Esophagus muscularis mucosa (tissue), 4 donors: Measurements from ENCODE around the gene SCO1. TPM values are rescaled to one million over a fixed set of nuclear protein-coding genes. Genes with fewer than 3 reads are reported as not detected.

Experiments used
- DNase-seq: peaks from one replicate; pipeline ENCODE4 v3.0.0-alpha.2; 2017; ENCODE audit errors: extremely low spot score
- H3K27ac ChIP-seq, 4 donors: fragments of 200-600 bp; sonication (generic); replicated peaks in 1 of 4; 1 replicate in 3 of 4; 2 replicates in 1 of 4; pipeline ENCODE4 v1.5.1; 2016 to 2019; ENCODE audit warnings: mild to moderate bottlenecking in 1 of 4
- H3K27me3 ChIP-seq, 4 donors: fragments of 200-600 bp; sonication (generic); one replicate each; pipeline versions ENCODE4 v1.5.1 to v1.6.0; 2016 to 2019
- H3K36me3 ChIP-seq, 4 donors: fragments of 200-600 bp; sonication (generic); one replicate each; pipeline ENCODE4 v1.5.1; 2016 to 2019
- H3K4me1 ChIP-seq, 4 donors: fragments of 200-600 bp; sonication (generic); one replicate each; pipeline ENCODE4 v1.5.1; 2016 to 2019
- H3K4me3 ChIP-seq, 4 donors: fragments of 200-600 bp; sonication (generic); 1 replicate in 2 of 4; 2 replicates in 2 of 4; pipeline ENCODE4 v1.5.1; 2016 to 2019; ENCODE audit warnings: mild to moderate bottlenecking in 4 of 4, moderate library complexity in 1 of 4
- H3K9me3 ChIP-seq, 4 donors: fragments of 200-600 bp; sonication (generic); 1 replicate in 3 of 4; 2 replicates in 1 of 4; pipeline ENCODE4 v1.5.1; 2016 to 2019
- EP300 ChIP-seq: sonication (generic); formaldehyde crosslinking; IDR thresholded peaks from one replicate; pipeline ENCODE4 v1.6.1; 2017; ENCODE audit warnings: antibody characterized with exemption
- POLR2A ChIP-seq: fragments of 450-650 bp; IDR thresholded peaks from one replicate; pipeline ENCODE4 v1.6.1; 2017; ENCODE audit warnings: antibody characterized with exemption, moderate library complexity, mild to moderate bottlenecking, low read depth
- POLR2AphosphoS5 ChIP-seq, 2 donors: sonication (generic); formaldehyde crosslinking; IDR thresholded peaks; one replicate each; pipeline ENCODE4 v1.6.1; 2017; ENCODE audit warnings: antibody characterized with exemption in 2 of 2
- WGBS: methylation state at CpG from one replicate; pipeline ENCODE4 v1.1.5; 2018; 5-methylcytosine and 5-hydroxymethylcytosine counted together
- intact Hi-C: fragments of 100-400 bp; cut with DNase I; formaldehyde crosslinking; loops from one replicate; pipeline ENCODE4 v1.15.1; 2023
- total RNA-seq, 4 donors: library from RNA; depleted of rRNA; stranded (reverse); fragments of >200 nt; gene quantifications; one replicate each; pipeline versions ENCODE4 v1.1.0 to v1.2.1, GENCODE V29; 2016
- TF ChIP-seq, protein P1 (sequence below), 3 experiments: fragments of 200-600 bp in 2 of 3; fragments of 450-650 bp in 1 of 3; sonication (generic) in 2 of 3; IDR thresholded peaks; one replicate each; pipeline ENCODE4 v1.5.1; 2017 to 2019; ENCODE audit warnings: antibody characterized with exemption in 3 of 3, mild to moderate bottlenecking in 2 of 3, moderate library complexity in 1 of 3

SCO1 gene
- total RNA-seq: 10 to 100 TPM; 16.7 to 23.1 (median 18.6) TPM

DNA sequence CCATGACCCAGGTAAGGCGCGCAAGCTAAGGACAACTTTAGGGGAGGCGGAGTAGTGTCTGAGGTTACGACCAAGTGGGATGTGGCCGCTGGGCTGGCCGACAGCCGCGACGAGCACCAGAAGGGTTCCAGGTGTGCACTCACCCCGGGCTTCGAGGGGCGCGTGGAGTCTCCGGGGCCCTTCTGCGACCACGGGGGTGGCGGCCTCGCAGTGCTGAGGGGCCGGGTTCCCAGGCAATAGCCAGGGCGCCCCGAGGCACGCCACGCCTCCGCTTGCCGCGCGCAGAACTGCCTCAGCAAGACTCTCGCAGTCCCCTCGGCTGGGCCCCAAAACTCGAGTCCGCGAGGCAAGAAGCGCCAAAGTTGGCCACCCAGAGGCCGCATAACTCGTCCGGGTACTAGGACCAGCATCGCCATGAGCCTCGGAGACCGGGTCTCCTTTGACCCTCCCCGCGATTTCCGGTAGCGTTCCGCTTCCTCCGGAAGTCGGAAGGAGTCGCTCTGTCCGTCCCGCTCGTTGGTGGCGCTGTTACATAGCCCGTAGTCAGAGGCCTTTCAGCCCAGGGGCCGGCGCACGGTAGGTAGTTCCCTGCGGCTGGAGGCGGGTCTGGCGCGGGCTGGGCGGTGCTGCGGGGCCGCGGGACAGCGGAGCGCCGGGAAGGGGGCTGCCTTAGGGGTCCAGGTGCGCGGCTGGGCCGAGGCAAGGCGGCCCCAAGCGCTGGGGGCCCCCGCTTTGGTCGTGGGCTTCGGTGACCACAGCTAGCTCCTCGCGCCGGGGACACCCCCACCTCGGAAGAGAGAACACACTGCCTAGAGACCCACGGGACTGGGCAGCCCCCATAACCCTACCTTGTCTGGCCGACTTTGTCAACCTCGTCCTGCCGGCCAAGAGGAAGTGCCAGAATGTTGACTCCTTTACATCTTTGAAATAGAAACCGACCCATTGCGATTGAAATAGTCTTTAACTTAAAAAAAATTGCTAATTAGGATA, at the start of gene SCO1, which contains the start of gene ADPRM:
Gene SCO1, minus strand, starts transcription at position 442 of the 990 bp plus-strand sequence. Its CDS starts 26 bp downstream, at position 416.
Gene ADPRM, plus strand, starts transcription at position 503 of the 990 bp plus-strand sequence. CDS start 7,333 bp downstream, outside the sequence.
- Histone ChIP-seq H3K27ac (peak within 1 kb of the TSS; percentile 92 to 94 (median 94)), H3K36me3 (peaks cover 16 to 33% (median 28%) of the 10 kb centered on the region in 4 donors), H3K27me3 (no peaks in the 10 kb centered on the region), H3K4me1 (peaks cover 8 to 42% (median 28%) of the 10 kb centered on the region in 4 donors), H3K4me3 (peak within 1 kb of the TSS; percentile 83 to 98 (median 93)), H3K9me3 (no peaks in the 10 kb centered on the region)
- peak; percentile 97 for DNase-seq
- intact Hi-C loops: no loop called here
- TF ChIP-seq EP300: no peak
- TF ChIP-seq POLR2AphosphoS5 (IDR thresholded peaks at IDR 0.05): peak; percentile 97 to 98
- peak; percentile 78 for TF ChIP-seq POLR2A
- TF ChIP-seq, protein P1, sequence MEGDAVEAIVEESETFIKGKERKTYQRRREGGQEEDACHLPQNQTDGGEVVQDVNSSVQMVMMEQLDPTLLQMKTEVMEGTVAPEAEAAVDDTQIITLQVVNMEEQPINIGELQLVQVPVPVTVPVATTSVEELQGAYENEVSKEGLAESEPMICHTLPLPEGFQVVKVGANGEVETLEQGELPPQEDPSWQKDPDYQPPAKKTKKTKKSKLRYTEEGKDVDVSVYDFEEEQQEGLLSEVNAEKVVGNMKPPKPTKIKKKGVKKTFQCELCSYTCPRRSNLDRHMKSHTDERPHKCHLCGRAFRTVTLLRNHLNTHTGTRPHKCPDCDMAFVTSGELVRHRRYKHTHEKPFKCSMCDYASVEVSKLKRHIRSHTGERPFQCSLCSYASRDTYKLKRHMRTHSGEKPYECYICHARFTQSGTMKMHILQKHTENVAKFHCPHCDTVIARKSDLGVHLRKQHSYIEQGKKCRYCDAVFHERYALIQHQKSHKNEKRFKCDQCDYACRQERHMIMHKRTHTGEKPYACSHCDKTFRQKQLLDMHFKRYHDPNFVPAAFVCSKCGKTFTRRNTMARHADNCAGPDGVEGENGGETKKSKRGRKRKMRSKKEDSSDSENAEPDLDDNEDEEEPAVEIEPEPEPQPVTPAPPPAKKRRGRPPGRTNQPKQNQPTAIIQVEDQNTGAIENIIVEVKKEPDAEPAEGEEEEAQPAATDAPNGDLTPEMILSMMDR (IDR thresholded peaks at IDR 0.05): peak; percentile 36 to 46 (median 41)
- 2% methylated on average over 19 of the region's 84 CpGs for WGBS

DNA sequence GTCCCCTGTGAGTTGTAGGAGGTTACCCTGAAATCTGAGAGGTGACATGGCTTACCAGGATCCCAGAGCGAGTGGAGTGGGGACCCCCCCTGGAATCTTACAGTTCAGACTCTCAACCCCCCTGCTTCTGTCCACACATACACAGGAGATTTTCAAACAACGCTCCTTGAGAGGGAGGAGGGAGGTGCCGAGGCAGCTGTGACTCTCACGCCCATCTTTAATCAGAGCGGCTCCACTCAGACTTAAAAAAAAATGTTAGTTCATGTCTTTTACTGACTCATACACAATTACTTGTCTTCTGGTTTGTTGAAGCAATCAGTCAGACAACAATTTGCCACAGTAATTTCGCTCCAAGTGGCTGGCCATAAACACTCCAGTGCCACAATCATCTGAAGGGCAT, 47.9 kb upstream of the SCO1 start:
- TF ChIP-seq EP300 (no peak), POLR2AphosphoS5 (IDR thresholded peaks at IDR 0.05) (no peak), POLR2A (no peak)
- TF ChIP-seq, protein P1 (IDR thresholded peaks at IDR 0.05): no peak
- Histone ChIP-seq H3K36me3 (no peaks in the 10 kb centered on the region), H3K9me3 (no peaks in the 10 kb centered on the region), H3K4me3 (no peak overlapping the region), H3K4me1 (peaks cover 0 to 13% (median 10%) of the 10 kb centered on the region in 4 donors), H3K27ac (no peak overlapping the region), H3K27me3 (no peaks in the 10 kb centered on the region)
- intact Hi-C loops: no loop called here
- 60% methylated on average over 5 of the region's 6 CpGs for WGBS
- no peak for DNase-seq

DNA sequence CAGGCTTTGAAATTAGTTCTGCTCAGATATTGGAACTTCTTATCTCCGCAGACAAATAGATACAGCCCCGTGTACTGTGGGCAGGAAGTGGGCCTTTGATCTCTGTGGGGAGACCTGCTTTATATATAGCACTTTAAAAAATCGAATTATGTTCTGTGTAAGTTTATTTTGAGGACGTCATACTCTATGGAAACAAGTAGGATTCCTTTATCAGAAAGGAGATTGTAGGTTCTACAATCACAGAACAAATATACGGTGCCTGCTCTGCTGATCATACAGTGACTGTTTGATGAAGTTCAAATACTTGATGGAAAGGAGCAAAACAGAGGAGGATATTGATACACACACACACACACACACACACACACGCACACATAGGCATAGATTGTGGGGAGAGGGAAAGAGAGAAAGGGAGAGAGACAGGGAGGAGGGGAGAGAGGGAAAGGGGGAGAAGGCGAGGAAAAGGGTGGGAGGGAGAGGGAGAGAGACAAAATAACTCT, 47.2 kb upstream of the SCO1 start:
- no peaks in the 10 kb centered on the region for H3K9me3 ChIP-seq
- intact Hi-C loops: no loop called here
- no peak overlapping the region for H3K4me3 ChIP-seq
- peaks cover 0 to 13% (median 10%) of the 10 kb centered on the region in 4 donors for H3K4me1 ChIP-seq
- 52% methylated on average over 7 of the region's 7 CpGs for WGBS
- DNase-seq: no peak
- H3K36me3 ChIP-seq: no peaks in the 10 kb centered on the region
- no peaks in the 10 kb centered on the region for H3K27me3 ChIP-seq
- TF ChIP-seq EP300 (no peak), POLR2AphosphoS5 (IDR thresholded peaks at IDR 0.05) (no peak), POLR2A (no peak)
- TF ChIP-seq, protein P1 (IDR thresholded peaks at IDR 0.05): no peak
- no peak overlapping the region for H3K27ac ChIP-seq

DNA sequence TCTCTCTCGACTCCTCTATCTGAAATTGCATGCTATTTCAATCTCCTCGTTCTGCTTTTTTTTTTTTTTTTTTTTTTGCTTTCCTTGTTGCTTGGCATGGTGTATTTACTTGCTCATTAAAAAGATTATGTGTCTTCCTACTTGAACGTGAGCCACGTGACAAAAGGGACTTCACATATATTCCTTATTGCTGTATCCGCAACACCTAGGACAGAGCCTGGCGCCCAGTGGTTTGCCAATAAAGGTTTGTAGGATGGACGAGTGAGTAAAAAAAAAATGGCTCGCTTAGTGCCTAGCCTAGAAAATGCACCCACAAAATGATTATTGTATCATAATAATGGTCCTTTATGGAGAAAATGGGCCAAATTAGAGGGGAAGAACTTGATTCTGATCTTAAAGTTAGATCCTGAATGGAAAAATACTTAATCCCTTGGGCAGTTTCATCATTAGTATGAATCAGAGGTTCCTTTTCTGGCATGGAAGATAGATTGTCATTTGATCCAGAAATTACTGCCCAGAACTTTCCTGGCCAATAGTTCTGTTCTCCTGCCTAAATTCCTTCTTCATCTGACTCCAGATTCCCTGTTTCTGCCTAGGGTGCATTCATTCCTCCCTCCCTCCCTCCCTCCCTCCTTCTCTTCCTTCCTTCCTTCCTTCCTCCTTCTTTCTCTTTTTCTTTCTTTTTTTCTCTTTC, 46.1 kb upstream of the SCO1 start:
- 69% methylated on average over 8 of the region's 8 CpGs for WGBS
- no peak for DNase-seq
- TF ChIP-seq POLR2AphosphoS5 (IDR thresholded peaks at IDR 0.05) (peak in 1 of 2 donors; percentile 47), POLR2A (no peak)
- Histone ChIP-seq H3K27ac (peak overlapping the region; percentile 35 to 64 (median 50)), H3K36me3 (no peaks in the 10 kb centered on the region), H3K4me3 (no peak overlapping the region), H3K27me3 (no peaks in the 10 kb centered on the region), H3K9me3 (no peaks in the 10 kb centered on the region), H3K4me1 (peaks cover under 1 to 13% (median 10%) of the 10 kb centered on the region in 4 donors)
- intact Hi-C loops: no loop called here
